Measurements from ENCODE around the gene BEST2.

Gene BEST2

DNA sequence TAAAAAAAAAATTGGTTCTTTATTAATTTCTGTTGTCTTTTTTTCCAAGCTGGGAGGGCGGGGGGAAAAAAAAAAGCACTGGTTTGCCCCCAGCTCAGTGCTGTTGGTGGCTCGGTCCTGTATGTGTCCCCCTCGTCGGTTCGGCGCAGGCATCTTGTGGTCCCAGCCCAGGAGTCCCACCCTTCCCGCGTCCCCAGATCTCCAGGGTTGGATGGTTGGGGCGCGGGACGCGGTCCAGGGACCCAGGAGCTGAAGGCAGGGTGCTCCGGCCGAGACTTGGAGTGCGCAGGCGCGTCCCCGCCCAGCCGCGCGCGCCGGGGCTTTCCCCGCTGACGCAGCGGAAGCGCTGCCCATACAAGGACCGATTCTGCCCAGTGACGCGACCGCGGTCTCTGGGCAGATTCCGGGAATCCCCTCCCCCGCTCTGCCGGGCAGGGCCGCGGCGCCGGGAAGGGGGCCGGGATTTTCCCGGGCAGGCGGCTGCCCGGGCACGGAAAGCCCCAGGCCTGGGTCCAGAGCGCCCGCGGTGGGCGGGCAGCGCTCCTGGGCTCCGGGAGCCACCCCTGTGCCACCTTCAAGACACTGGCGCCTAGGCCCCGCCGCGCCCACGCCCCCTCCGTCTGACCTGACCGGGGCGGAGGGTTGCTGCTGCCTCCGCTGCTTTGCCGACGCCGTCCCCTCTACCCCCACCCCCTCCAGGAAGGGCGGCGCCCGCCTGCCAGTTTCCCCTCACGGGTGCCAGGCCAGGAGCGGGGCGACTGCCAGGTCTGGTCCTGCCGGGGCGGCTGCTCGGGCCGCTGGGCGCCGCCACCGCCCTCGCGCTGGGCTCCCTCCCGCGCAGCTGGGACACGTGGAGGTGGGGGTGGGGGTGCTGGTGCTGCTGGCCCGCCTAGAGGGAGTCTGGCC is 42.0 kb downstream of the BEST2 start:
- peak; percentile 71 for TF ChIP-seq TEAD4 (IDR thresholded peaks at IDR 0.05)
- peak; percentile 41 for TF ChIP-seq NFIC (IDR thresholded peaks at IDR 0.05)
- peak; percentile 44; the same call in 1 of the 2 replicates for TF ChIP-seq EP300 (IDR thresholded peaks at IDR 0.05; ENCODE audit: borderline replicate concordance)
- peak; percentile 89 for TF ChIP-seq ZBTB7A (IDR thresholded peaks at IDR 0.05; ENCODE audit: low read depth)
- TF ChIP-seq, protein P1, sequence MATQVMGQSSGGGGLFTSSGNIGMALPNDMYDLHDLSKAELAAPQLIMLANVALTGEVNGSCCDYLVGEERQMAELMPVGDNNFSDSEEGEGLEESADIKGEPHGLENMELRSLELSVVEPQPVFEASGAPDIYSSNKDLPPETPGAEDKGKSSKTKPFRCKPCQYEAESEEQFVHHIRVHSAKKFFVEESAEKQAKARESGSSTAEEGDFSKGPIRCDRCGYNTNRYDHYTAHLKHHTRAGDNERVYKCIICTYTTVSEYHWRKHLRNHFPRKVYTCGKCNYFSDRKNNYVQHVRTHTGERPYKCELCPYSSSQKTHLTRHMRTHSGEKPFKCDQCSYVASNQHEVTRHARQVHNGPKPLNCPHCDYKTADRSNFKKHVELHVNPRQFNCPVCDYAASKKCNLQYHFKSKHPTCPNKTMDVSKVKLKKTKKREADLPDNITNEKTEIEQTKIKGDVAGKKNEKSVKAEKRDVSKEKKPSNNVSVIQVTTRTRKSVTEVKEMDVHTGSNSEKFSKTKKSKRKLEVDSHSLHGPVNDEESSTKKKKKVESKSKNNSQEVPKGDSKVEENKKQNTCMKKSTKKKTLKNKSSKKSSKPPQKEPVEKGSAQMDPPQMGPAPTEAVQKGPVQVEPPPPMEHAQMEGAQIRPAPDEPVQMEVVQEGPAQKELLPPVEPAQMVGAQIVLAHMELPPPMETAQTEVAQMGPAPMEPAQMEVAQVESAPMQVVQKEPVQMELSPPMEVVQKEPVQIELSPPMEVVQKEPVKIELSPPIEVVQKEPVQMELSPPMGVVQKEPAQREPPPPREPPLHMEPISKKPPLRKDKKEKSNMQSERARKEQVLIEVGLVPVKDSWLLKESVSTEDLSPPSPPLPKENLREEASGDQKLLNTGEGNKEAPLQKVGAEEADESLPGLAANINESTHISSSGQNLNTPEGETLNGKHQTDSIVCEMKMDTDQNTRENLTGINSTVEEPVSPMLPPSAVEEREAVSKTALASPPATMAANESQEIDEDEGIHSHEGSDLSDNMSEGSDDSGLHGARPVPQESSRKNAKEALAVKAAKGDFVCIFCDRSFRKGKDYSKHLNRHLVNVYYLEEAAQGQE (IDR thresholded peaks at IDR 0.05; ENCODE audit: low read depth), result no peak; the same call in 1 of the 2 replicates
- peak; percentile 87 for TF ChIP-seq CREB1 (IDR thresholded peaks at IDR 0.05; ENCODE audit: low read depth)
- TF ChIP-seq FOXM1 (IDR thresholded peaks at IDR 0.05; ENCODE audit: borderline replicate concordance, low read depth), result no peak
- 0 out of 2 replicates have a peak, but pooled peaks have one; percentile 20 for TF ChIP-seq YY1 (IDR thresholded peaks at IDR 0.05; ENCODE audit: low read depth)
- TF ChIP-seq, protein P2, sequence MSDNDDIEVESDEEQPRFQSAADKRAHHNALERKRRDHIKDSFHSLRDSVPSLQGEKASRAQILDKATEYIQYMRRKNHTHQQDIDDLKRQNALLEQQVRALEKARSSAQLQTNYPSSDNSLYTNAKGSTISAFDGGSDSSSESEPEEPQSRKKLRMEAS (IDR thresholded peaks at IDR 0.05), result peak; percentile 97
- TF ChIP-seq CEBPB (IDR thresholded peaks at IDR 0.05), result no peak
- TF ChIP-seq, protein P3, sequence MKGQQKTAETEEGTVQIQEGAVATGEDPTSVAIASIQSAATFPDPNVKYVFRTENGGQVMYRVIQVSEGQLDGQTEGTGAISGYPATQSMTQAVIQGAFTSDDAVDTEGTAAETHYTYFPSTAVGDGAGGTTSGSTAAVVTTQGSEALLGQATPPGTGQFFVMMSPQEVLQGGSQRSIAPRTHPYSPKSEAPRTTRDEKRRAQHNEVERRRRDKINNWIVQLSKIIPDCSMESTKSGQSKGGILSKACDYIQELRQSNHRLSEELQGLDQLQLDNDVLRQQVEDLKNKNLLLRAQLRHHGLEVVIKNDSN (IDR thresholded peaks at IDR 0.05), result peak; percentile 78
- TF ChIP-seq TAF1 (IDR thresholded peaks at IDR 0.05; ENCODE audit: low read depth), result peak; percentile 65; the same call in 1 of the 2 replicates
- 0 out of 2 replicates have a peak, but pooled peaks have one; percentile 7 for TF ChIP-seq RAD21 (IDR thresholded peaks at IDR 0.05; ENCODE audit: low read depth)
- peak; percentile 70; the same call in 1 of the 2 replicates for TF ChIP-seq TCF12 (IDR thresholded peaks at IDR 0.05; ENCODE audit: low read depth)
- TF ChIP-seq EGR1 (IDR thresholded peaks at IDR 0.05), result peak; percentile 58

DNA sequence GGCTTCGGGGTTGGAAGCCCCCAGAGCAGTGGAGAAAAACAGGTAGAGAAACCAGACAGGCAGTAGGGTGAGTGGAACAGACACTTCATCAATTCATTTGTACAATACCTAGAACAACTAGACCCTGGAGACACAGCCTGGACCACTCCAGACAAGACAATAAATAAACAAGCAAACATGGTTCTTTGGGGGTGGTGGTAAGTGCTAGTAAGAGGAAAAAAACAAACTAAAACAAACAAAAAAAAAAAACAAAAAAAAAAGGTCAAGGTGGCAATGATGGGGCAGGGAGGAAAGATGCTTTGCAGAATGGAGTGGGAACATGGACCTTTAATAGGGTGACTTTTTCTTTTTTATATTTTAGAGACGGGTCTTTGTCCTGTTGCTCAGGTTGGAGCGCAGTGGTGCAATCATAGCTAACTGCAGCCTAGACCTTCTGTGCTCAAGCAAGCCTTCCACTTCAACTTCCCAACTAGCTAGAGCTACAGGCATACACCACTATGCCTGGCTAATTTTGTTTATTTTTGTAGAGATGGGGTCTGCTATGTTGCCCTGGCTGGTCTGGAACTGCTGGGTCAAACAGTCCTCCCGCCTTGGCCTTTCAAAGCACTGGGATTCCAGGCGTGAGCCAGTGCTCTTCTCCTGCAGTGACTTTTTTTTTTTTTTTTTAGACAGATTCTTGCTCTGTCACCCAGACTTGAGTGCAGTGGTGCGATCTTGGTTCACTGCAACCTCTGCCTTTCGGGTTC is 42.8 kb downstream of the BEST2 start:
- TF ChIP-seq FOXM1 (IDR thresholded peaks at IDR 0.05; ENCODE audit: borderline replicate concordance, low read depth) (no peak), CREB1 (IDR thresholded peaks at IDR 0.05; ENCODE audit: low read depth) (no peak), ZBTB7A (IDR thresholded peaks at IDR 0.05; ENCODE audit: low read depth) (no peak), CEBPB (IDR thresholded peaks at IDR 0.05) (no peak), TAF1 (IDR thresholded peaks at IDR 0.05; ENCODE audit: low read depth) (no peak), RAD21 (IDR thresholded peaks at IDR 0.05; ENCODE audit: low read depth) (no peak), YY1 (IDR thresholded peaks at IDR 0.05; ENCODE audit: low read depth) (no peak), TCF12 (IDR thresholded peaks at IDR 0.05; ENCODE audit: low read depth) (no peak), NFIC (IDR thresholded peaks at IDR 0.05) (no peak), TEAD4 (IDR thresholded peaks at IDR 0.05) (no peak), EP300 (IDR thresholded peaks at IDR 0.05; ENCODE audit: borderline replicate concordance) (no peak), EGR1 (IDR thresholded peaks at IDR 0.05) (no peak)
- TF ChIP-seq, protein P1 (IDR thresholded peaks at IDR 0.05; ENCODE audit: low read depth), result no peak
- TF ChIP-seq, protein P2 (IDR thresholded peaks at IDR 0.05), result no peak
- TF ChIP-seq, protein P3 (IDR thresholded peaks at IDR 0.05), result no peak

DNA sequence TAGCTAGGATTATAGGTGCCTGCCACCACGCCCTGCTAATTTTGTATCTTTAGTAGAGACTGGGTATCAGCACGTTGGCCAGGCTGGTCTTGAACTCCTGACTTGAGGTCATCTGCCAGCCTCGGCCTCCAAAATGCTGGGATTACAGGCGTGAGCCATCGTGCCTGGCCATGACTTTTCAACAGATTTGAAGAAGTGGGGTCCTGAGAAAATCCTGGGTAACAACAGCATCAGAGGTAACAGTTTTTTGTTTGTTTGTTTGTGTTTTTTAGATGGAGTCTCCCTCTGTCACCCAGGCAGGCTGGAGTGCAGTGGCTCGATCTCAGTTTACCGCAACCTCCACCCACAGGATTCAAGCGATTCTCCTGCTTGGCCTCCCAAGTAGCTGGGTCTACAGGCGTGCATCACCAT is 43.4 kb downstream of the BEST2 start:
- TF ChIP-seq EP300 (IDR thresholded peaks at IDR 0.05; ENCODE audit: borderline replicate concordance), result no peak
- no peak for TF ChIP-seq TCF12 (IDR thresholded peaks at IDR 0.05; ENCODE audit: low read depth)
- no peak for TF ChIP-seq NFIC (IDR thresholded peaks at IDR 0.05)
- TF ChIP-seq TEAD4 (IDR thresholded peaks at IDR 0.05), result no peak
- TF ChIP-seq, protein P1 (IDR thresholded peaks at IDR 0.05; ENCODE audit: low read depth), result no peak
- no peak for TF ChIP-seq RAD21 (IDR thresholded peaks at IDR 0.05; ENCODE audit: low read depth)
- TF ChIP-seq YY1 (IDR thresholded peaks at IDR 0.05; ENCODE audit: low read depth), result no peak
- TF ChIP-seq FOXM1 (IDR thresholded peaks at IDR 0.05; ENCODE audit: borderline replicate concordance, low read depth), result no peak
- no peak for TF ChIP-seq EGR1 (IDR thresholded peaks at IDR 0.05)
- TF ChIP-seq CREB1 (IDR thresholded peaks at IDR 0.05; ENCODE audit: low read depth), result no peak
- TF ChIP-seq, protein P3 (IDR thresholded peaks at IDR 0.05), result no peak
- TF ChIP-seq TAF1 (IDR thresholded peaks at IDR 0.05; ENCODE audit: low read depth), result no peak
- TF ChIP-seq, protein P2 (IDR thresholded peaks at IDR 0.05), result no peak
- no peak for TF ChIP-seq CEBPB (IDR thresholded peaks at IDR 0.05)
- no peak for TF ChIP-seq ZBTB7A (IDR thresholded peaks at IDR 0.05; ENCODE audit: low read depth)

Data from Ishikawa (cell line).